CD14-positive monocyte (primary cell): ENCODE results near the gene MB21D2. TPM values are rescaled to one million over a fixed set of nuclear protein-coding genes. Genes with fewer than 3 reads are reported as not detected.
"Not testable (repeated sequence)": the region's sequence is repeated elsewhere in the genome, so short reads cannot be mapped to it uniquely, and the experiment has no call there.

Experiments
- DNase-seq, 3 donors: peaks; one replicate each; pipeline ENCODE4 v3.0.0-alpha.2; 2011 to 2022
- H2AFZ ChIP-seq: 2 replicates; pipeline ENCODE4 v1.6.0; 2012; ENCODE audit warnings: mild to moderate bottlenecking, low read depth, low read length, inconsistent platforms; ENCODE audit not compliant: insufficient read depth, poor library complexity, severe bottlenecking
- H3K27ac ChIP-seq, 2 donors: 1 replicate in 1 of 2; 2 replicates in 1 of 2; pipeline ENCODE4 v1.5.1; 2012 to 2013; ENCODE audit warnings: low read length in 2 of 2, control low read depth in 1 of 2, inconsistent platforms in 1 of 2, low read depth in 1 of 2, mild to moderate bottlenecking in 1 of 2
- H3K27me3 ChIP-seq, 2 donors: one replicate each; pipeline versions ENCODE4 v1.6.0 to v1.6.1; 2011 to 2013; ENCODE audit warnings: low read length in 2 of 2; ENCODE audit not compliant: control insufficient read depth in 2 of 2, insufficient read depth in 2 of 2
- H3K36me3 ChIP-seq, 2 donors: replicated peaks in 1 of 2; 1 replicate in 1 of 2; 2 replicates in 1 of 2; pipeline versions ENCODE4 v1.5.1 to v1.6.1; 2012 to 2013; ENCODE audit warnings: low read length in 2 of 2, control low read depth in 1 of 2, inconsistent platforms in 1 of 2, mild to moderate bottlenecking in 1 of 2; ENCODE audit not compliant: insufficient read depth in 2 of 2, control insufficient read depth in 1 of 2
- H3K4me1 ChIP-seq, 2 donors: 1 replicate in 1 of 2; 2 replicates in 1 of 2; pipeline versions ENCODE4 v1.5.1 to v1.6.1; 2012 to 2013; ENCODE audit warnings: low read length in 2 of 2, control low read depth in 1 of 2, inconsistent platforms in 1 of 2, mild to moderate bottlenecking in 1 of 2, moderate library complexity in 1 of 2; ENCODE audit not compliant: insufficient read depth in 2 of 2, control insufficient read depth in 1 of 2
- H3K4me2 ChIP-seq: replicated peaks from 2 replicates; pipeline ENCODE3; 2012; ENCODE audit warnings: low read length, moderate library complexity, mild to moderate bottlenecking; ENCODE audit not compliant: poor library complexity, severe bottlenecking; ENCODE audit errors: extremely low read depth
- H3K4me3 ChIP-seq, 3 experiments: fragments of 200-600 bp in 1 of 3; sonication (generic) in 1 of 3; replicated peaks in 1 of 3; 1 replicate in 2 of 3; 2 replicates in 1 of 3; pipeline ENCODE4 v1.5.1; 2011 to 2013; ENCODE audit warnings: low read length in 3 of 3, mild to moderate bottlenecking in 3 of 3, control low read depth in 2 of 3, low read depth in 2 of 3, inconsistent platforms in 1 of 3, moderate library complexity in 1 of 3
- H3K79me2 ChIP-seq: 2 replicates; pipeline ENCODE4 v1.6.0; 2012; ENCODE audit warnings: mild to moderate bottlenecking, control low read depth, inconsistent platforms, low read length, moderate library complexity; ENCODE audit not compliant: insufficient read depth
- H3K9ac ChIP-seq: 2 replicates; pipeline ENCODE4 v1.6.0; 2017; ENCODE audit warnings: low read length, mild to moderate bottlenecking; ENCODE audit not compliant: insufficient read depth, poor library complexity, severe bottlenecking
- H3K9me3 ChIP-seq, 2 donors: replicated peaks in 1 of 2; 1 replicate in 1 of 2; 2 replicates in 1 of 2; pipeline versions ENCODE4 v1.5.1 to v1.6.1; 2012 to 2013; ENCODE audit warnings: low read length in 2 of 2, control low read depth in 1 of 2; ENCODE audit not compliant: control insufficient read depth in 1 of 2, insufficient read depth in 1 of 2
- H4K20me1 ChIP-seq: 2 replicates; pipeline ENCODE4 v1.6.0; 2012; ENCODE audit warnings: mild to moderate bottlenecking, low read length, control low read depth, moderate library complexity; ENCODE audit not compliant: insufficient read depth
- H3K27ac Mint-ChIP-seq, 7 donors: one replicate each; pipeline ENCODE4 v1.8.0; 2020; ENCODE audit warnings: mild to moderate bottlenecking in 7 of 7, mixed read lengths in 7 of 7, moderate library complexity in 6 of 7, inconsistent platforms in 2 of 7
- H3K27me3 Mint-ChIP-seq, 3 donors: one replicate each; pipeline ENCODE4 v1.8.0; 2021 to 2022; ENCODE audit warnings: low read depth in 3 of 3, mild to moderate bottlenecking in 3 of 3, mixed read lengths in 3 of 3, moderate library complexity in 3 of 3, inconsistent platforms in 1 of 3
- H3K36me3 Mint-ChIP-seq, 2 donors: one replicate each; pipeline ENCODE4 v1.8.0; 2020; ENCODE audit warnings: mixed read lengths in 2 of 2, inconsistent platforms in 1 of 2, mild to moderate bottlenecking in 1 of 2
- H3K4me1 Mint-ChIP-seq: one replicate; pipeline ENCODE4 v1.8.0; 2020; ENCODE audit warnings: mild to moderate bottlenecking, mixed read lengths
- H3K4me3 Mint-ChIP-seq, 2 donors: one replicate each; pipeline ENCODE4 v1.8.0; 2020; ENCODE audit warnings: mild to moderate bottlenecking in 2 of 2, mixed read lengths in 2 of 2, moderate library complexity in 1 of 2
- H3K9me3 Mint-ChIP-seq, 7 donors: one replicate each; pipeline ENCODE4 v1.8.0; 2020 to 2022; ENCODE audit warnings: mixed read lengths in 7 of 7, mild to moderate bottlenecking in 6 of 7, moderate library complexity in 6 of 7, inconsistent platforms in 2 of 7
- CTCF ChIP-seq: fragments of 200-600 bp; IDR thresholded peaks from one replicate; pipeline ENCODE4 v1.8.0; 2022; ENCODE audit warnings: antibody characterized with exemption, mild to moderate bottlenecking
- WGBS: methylation state at CpG from one replicate; pipeline ENCODE4 v1.1.5; 2013; ENCODE audit warnings: missing lambda C conversion rate; ENCODE audit not compliant: insufficient coverage; 5-methylcytosine and 5-hydroxymethylcytosine counted together
- intact Hi-C, 2 donors: fragments of 100-400 bp; cut with micrococcal nuclease; formaldehyde crosslinking; loops; one replicate each; pipeline versions ENCODE4 v1.15.0 to v1.15.1; 2023
- polyA plus RNA-seq, 3 donors: library from polyadenylated mRNA; depleted of rRNA in 1 of 3; unstranded in 2 of 3; stranded (reverse) in 1 of 3; fragments of 300-500 nt in 2 of 3; fragments of >200 nt in 1 of 3; fragmentation: Illumina TruSeq in 2 of 3; gene quantifications; 1 replicate in 2 of 3; 2 replicates in 1 of 3; pipeline ENCODE4 v1.2.3, GENCODE V29; 2012 to 2021

MB21D2 gene
- polyA plus RNA-seq, 3 donors = 0.37 to 0.77 (median 0.59) TPM

DNA sequence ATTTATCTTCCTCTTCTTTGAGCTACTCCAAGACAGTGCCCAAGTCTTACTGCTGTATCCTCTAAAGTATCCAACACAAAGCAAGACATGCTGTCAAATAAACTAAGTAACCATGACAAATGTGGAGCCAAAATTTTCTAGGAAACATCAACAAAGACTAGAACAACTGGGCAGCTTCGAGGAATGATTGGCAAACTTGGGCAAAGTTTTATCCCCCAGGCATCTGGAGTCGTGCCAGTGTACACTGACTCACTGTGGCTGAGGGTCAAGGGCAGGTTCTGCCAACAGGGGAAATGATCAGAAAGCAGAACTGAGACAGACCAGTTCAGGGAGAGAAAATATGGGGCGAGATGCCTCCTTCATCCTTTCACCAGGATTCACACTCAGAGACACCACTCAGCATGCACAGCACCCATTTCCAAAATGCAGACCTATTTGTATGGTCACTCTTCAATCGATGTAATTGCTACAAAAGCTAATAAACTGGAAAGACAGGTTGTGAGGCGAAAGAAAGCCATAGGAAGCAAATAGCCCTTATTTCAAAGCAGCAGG, 65.8 kb downstream of the MB21D2 start:
- DNase-seq = peak; percentile 67 to 87 (median 81)

GRCh38 chr3:192850451-192850981, 67.1 kb downstream of the MB21D2 start:
- H3K27ac ChIP-seq = no peak overlapping the region
- peaks cover 0 to 3% (median 0%) of the 10 kb centered on the region in 7 donors for H3K9me3 Mint-ChIP-seq
- H2AFZ ChIP-seq = no peak overlapping the region
- no peak for TF ChIP-seq CTCF
- no peaks in the 10 kb centered on the region for H3K36me3 ChIP-seq
- H3K27me3 ChIP-seq = no peaks in the 10 kb centered on the region
- peaks cover 0 to 3% (median 0%) of the 10 kb centered on the region in 3 donors for H3K27me3 Mint-ChIP-seq
- H3K9me3 ChIP-seq = no peaks in the 10 kb centered on the region
- H4K20me1 ChIP-seq = no peaks in the 10 kb centered on the region
- 96% methylated on average over 12 of the region's 14 CpGs for WGBS
- no peaks in the 10 kb centered on the region for H3K36me3 Mint-ChIP-seq
- no peak overlapping the region for H3K9ac ChIP-seq
- no peak overlapping the region for H3K4me3 Mint-ChIP-seq
- peaks cover 7% of the 10 kb centered on the region for H3K4me1 Mint-ChIP-seq
- H3K4me1 ChIP-seq = peaks cover 10 to 12% of the 10 kb centered on the region in 2 donors
- no peaks in the 10 kb centered on the region for H3K79me2 ChIP-seq
- intact Hi-C loops = loop anchor here in 1 of 2 donors (10.0 kb wide), 1 partner anchor 64 kb away; the partner anchor contains the start of gene MB21D2
- H3K27ac Mint-ChIP-seq = peak overlapping the region in 3 of 7 donors; percentile 1 to 37 (median 3)
- no peak overlapping the region for H3K4me2 ChIP-seq
- DNase-seq = peak in 2 of 3 donors; percentile 15 to 39
- no peak overlapping the region for H3K4me3 ChIP-seq

More for the DNA sequence above, 65.8 kb downstream of the MB21D2 start:
- Histone ChIP-seq H4K20me1 (no peaks in the 10 kb centered on the region), H3K9me3 (no peaks in the 10 kb centered on the region), H3K9ac (no peak overlapping the region), H3K4me3 (no peak overlapping the region), H3K27me3 (no peaks in the 10 kb centered on the region), H3K36me3 (no peaks in the 10 kb centered on the region), H3K27ac (no peak overlapping the region), H3K4me2 (no peak overlapping the region), H3K79me2 (no peaks in the 10 kb centered on the region), H3K4me1 (peaks cover 10 to 12% of the 10 kb centered on the region in 2 donors), H2AFZ (no peak overlapping the region)
- Mint-ChIP-seq H3K36me3 (no peaks in the 10 kb centered on the region), H3K4me3 (no peak overlapping the region), H3K27me3 (peaks cover 0 to 2% (median 0%) of the 10 kb centered on the region in 3 donors), H3K27ac (peak overlapping the region in 5 of 7 donors; percentile 23 to 76 (median 64)), H3K9me3 (peaks cover 0 to 3% (median 0%) of the 10 kb centered on the region in 7 donors), H3K4me1 (peaks cover 7% of the 10 kb centered on the region)
- TF ChIP-seq CTCF = no peak
- 30% methylated on average over 2 of the region's 5 CpGs for WGBS
- intact Hi-C loops = loop anchor here in 1 of 2 donors (10.0 kb wide), 1 partner anchor 63 kb away; the partner anchor contains the start of gene MB21D2

DNA sequence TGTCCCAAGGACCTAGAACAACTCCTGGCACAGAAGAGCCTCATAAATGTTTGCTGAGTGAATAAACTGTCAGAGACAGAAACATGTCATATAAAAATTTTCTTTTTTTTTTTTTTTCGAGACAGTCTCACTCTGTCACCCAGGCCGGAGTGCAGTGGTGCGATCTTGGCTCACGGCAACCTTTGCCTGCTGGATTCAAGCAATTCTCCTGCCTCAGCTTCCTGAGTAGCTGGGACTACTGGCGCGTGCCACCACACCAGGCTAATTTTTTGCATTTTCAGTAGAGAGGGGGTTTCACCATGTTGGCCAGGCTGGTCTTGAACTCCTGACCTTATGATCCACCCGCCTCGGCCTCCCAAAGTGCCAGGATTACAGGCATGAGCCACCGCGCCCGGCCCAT, 67.8 kb downstream of the MB21D2 start:
- H3K27me3 ChIP-seq, H3K9ac ChIP-seq, H3K79me2 ChIP-seq, H3K9me3 ChIP-seq, H3K4me3 ChIP-seq, H3K4me3 Mint-ChIP-seq, H3K9me3 Mint-ChIP-seq, H3K27ac Mint-ChIP-seq, H4K20me1 ChIP-seq, H3K27me3 Mint-ChIP-seq, H3K36me3 Mint-ChIP-seq, H3K27ac ChIP-seq, H3K4me2 ChIP-seq, H3K4me1 Mint-ChIP-seq, H2AFZ ChIP-seq, DNase-seq, H3K36me3 ChIP-seq: not testable (repeated sequence)
- intact Hi-C loops = loop anchor here in 1 of 2 donors (10.0 kb wide), 1 partner anchor 65 kb away; the partner anchor contains the start of gene MB21D2
- peaks cover 10 to 12% of the 10 kb centered on the region in 2 donors for H3K4me1 ChIP-seq
- WGBS = 93% methylated on average over 5 of the region's 11 CpGs
